ENCODE measurements around the gene ZNF837.

ZNF837 gene

GRCh38 chr19:58393725-58394033 lies 12.8 kb upstream of the ZNF837 start:
- TF ChIP-seq PATZ1 (CRISPR knock-in tag; IDR thresholded peaks at IDR 0.05; ENCODE audit: borderline replicate concordance) (no peak), SNAI2 (CRISPR knock-in tag; IDR thresholded peaks at IDR 0.05) (no peak), PPARA (CRISPR knock-in tag; IDR thresholded peaks at IDR 0.05; ENCODE audit: borderline replicate concordance) (no peak), ZFP30 (CRISPR knock-in tag; IDR thresholded peaks at IDR 0.05) (no peak), ZFP3 (CRISPR knock-in tag; IDR thresholded peaks at IDR 0.05) (no peak), TSHZ2 (CRISPR knock-in tag; IDR thresholded peaks at IDR 0.05) (no peak), CSRNP3 (CRISPR knock-in tag; IDR thresholded peaks at IDR 0.05) (no peak), TCF4 (CRISPR knock-in tag; IDR thresholded peaks at IDR 0.05; ENCODE audit: borderline replicate concordance) (no peak)
- TF ChIP-seq, protein P1, sequence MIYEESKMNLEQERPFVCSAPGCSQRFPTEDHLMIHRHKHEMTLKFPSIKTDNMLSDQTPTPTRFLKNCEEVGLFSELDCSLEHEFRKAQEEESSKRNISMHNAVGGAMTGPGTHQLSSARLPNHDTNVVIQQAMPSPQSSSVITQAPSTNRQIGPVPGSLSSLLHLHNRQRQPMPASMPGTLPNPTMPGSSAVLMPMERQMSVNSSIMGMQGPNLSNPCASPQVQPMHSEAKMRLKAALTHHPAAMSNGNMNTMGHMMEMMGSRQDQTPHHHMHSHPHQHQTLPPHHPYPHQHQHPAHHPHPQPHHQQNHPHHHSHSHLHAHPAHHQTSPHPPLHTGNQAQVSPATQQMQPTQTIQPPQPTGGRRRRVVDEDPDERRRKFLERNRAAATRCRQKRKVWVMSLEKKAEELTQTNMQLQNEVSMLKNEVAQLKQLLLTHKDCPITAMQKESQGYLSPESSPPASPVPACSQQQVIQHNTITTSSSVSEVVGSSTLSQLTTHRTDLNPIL (CRISPR knock-in tag; IDR thresholded peaks at IDR 0.05; ENCODE audit: low read depth) = no peak
- no peak for ATAC-seq

DNA sequence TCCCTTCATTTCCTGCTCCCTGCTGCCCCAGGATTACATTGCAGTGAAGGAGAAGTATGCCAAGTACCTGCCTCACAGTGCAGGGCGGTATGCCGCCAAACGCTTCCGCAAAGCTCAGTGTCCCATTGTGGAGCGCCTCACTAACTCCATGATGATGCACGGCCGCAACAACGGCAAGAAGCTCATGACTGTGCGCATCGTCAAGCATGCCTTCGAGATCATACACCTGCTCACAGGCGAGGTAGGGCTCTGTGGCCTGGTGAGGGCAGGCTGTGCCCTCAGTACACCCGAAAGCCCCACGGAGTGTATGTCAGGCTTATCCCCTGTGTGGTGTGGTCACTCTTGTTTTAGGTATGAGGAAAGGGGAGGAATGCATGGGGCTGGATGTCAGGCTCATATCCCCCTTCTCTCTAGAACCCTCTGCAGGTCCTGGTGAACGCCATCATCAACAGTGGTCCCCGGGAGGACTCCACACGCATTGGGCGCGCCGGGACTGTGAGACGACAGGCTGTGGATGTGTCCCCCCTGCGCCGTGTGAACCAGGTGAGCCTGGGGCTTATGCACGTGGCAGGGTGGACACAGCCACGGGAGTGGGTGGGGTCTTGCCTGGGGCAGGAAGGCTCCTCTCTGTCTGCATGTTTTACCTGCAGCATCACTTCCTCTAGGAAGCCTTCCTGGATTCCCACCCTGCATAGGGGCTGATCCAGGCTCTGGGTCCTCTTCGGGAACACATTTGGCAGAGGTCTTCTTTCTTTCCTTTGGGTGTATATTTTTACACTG lies 12.3 kb upstream of the ZNF837 start:
- no peak for ATAC-seq
- TF ChIP-seq ZFP3 (CRISPR knock-in tag; IDR thresholded peaks at IDR 0.05) (peak; percentile 77), GLIS3 (CRISPR knock-in tag; IDR thresholded peaks at IDR 0.05) (no peak)

DNA sequence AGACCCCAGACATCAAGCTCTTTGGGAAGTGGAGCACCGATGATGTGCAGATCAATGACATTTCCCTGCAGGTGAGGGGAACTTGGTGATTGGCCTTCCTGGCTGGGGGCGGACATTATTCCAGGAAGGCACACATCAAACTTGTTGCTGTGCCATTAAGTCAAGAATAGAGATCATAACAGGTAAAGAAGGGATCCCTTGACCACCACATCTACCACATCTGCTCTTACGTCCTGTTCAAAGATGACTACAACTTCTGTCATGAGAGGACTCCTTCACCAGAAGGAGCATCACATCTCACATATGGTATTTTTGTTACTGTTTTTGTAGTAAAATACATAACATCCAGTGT lies 7.3 kb upstream of the ZNF837 start:
- ATAC-seq = no peak
- TF ChIP-seq PPARA (CRISPR knock-in tag; IDR thresholded peaks at IDR 0.05; ENCODE audit: borderline replicate concordance) (no peak), GLIS3 (CRISPR knock-in tag; IDR thresholded peaks at IDR 0.05) (no peak), ZC3H10 (CRISPR knock-in tag; IDR thresholded peaks at IDR 0.05) (no peak), CSDC2 (CRISPR knock-in tag; IDR thresholded peaks at IDR 0.05) (no peak), ZFP30 (CRISPR knock-in tag; IDR thresholded peaks at IDR 0.05) (no peak), ZFP3 (CRISPR knock-in tag; IDR thresholded peaks at IDR 0.05) (no peak), CSRNP3 (CRISPR knock-in tag; IDR thresholded peaks at IDR 0.05) (no peak), TSHZ2 (CRISPR knock-in tag; IDR thresholded peaks at IDR 0.05) (no peak), OSR1 (CRISPR knock-in tag; IDR thresholded peaks at IDR 0.05) (no peak), PATZ1 (CRISPR knock-in tag; IDR thresholded peaks at IDR 0.05; ENCODE audit: borderline replicate concordance) (no peak), SNAI2 (CRISPR knock-in tag; IDR thresholded peaks at IDR 0.05) (no peak), ESRRG (CRISPR knock-in tag; IDR thresholded peaks at IDR 0.05) (no peak), ARNTL (CRISPR knock-in tag; IDR thresholded peaks at IDR 0.05; ENCODE audit: borderline replicate concordance, low read depth) (no peak), ZNF70 (CRISPR knock-in tag; IDR thresholded peaks at IDR 0.05) (no peak)
- TF ChIP-seq, protein P1 (CRISPR knock-in tag; IDR thresholded peaks at IDR 0.05; ENCODE audit: low read depth) = no peak
